Lung (tissue), 12 donors: ENCODE results near the gene PPP2R5B. TPM values are rescaled to one million over a fixed set of nuclear protein-coding genes. Genes with fewer than 3 reads are reported as not detected.

ENCODE experiments used
- ATAC-seq: fragments of 200-7000 bp; cut with Tn5 transposase; one replicate; pipeline ENCODE4 v1.9.1; 2020; ENCODE audit warnings: moderate number of reproducible peaks; ENCODE audit not compliant: insufficient read depth, low FRiP score
- DNase-seq, 3 donors: peaks; one replicate each; pipeline ENCODE4 v3.0.0-alpha.2; 2013 to 2017
- H3K27ac ChIP-seq, 2 donors: one replicate each; pipeline ENCODE4 v1.5.1; 2013; ENCODE audit warnings: mild to moderate bottlenecking in 2 of 2, moderate library complexity in 2 of 2, control low read depth in 1 of 2, inconsistent platforms in 1 of 2, low read depth in 1 of 2, low read length in 1 of 2
- H3K27me3 ChIP-seq, 3 donors: one replicate each; pipeline ENCODE4 v1.5.1; 2013; ENCODE audit warnings: low read length in 2 of 3; ENCODE audit not compliant: control insufficient read depth in 3 of 3, insufficient read depth in 3 of 3
- H3K36me3 ChIP-seq, 4 donors: one replicate each; pipeline ENCODE4 v1.5.1; 2013; ENCODE audit warnings: low read length in 4 of 4, mild to moderate bottlenecking in 1 of 4, moderate library complexity in 1 of 4; ENCODE audit not compliant: control insufficient read depth in 4 of 4, insufficient read depth in 4 of 4
- H3K4me1 ChIP-seq, 5 donors: one replicate each; pipeline ENCODE4 v1.5.1; 2013; ENCODE audit warnings: low read length in 5 of 5, mild to moderate bottlenecking in 2 of 5, moderate library complexity in 1 of 5; ENCODE audit not compliant: control insufficient read depth in 5 of 5, insufficient read depth in 5 of 5
- H3K4me3 ChIP-seq: one replicate; pipeline ENCODE4 v1.5.1; 2013; ENCODE audit warnings: mild to moderate bottlenecking, control low read depth, moderate library complexity
- H3K9ac ChIP-seq, 2 donors: one replicate each; pipeline ENCODE4 v1.5.1; 2013; ENCODE audit warnings: low read length in 2 of 2, control low read depth in 1 of 2; ENCODE audit not compliant: insufficient read depth in 1 of 2
- H3K9me3 ChIP-seq, 4 donors: one replicate each; pipeline ENCODE4 v1.5.1; 2013; ENCODE audit warnings: low read length in 3 of 4, mild to moderate bottlenecking in 1 of 4, moderate library complexity in 1 of 4; ENCODE audit not compliant: control insufficient read depth in 4 of 4, insufficient read depth in 3 of 4
- WGBS, 2 donors: extraction: QIAGEN DNeasy Blood & Tissue Kit; methylation state at CpG; one replicate each; pipeline ENCODE4 v1.1.7; 2013; 5-methylcytosine and 5-hydroxymethylcytosine counted together
- polyA plus RNA-seq, 2 donors: library from polyadenylated mRNA; stranded (reverse); fragments of 200-250 nt; gene quantifications; one replicate each; pipeline ENCODE4 v1.2.1, GENCODE V29; 2013
- total RNA-seq, 2 donors: library from RNA; depleted of rRNA in 1 of 2; stranded (reverse); fragments of >200 nt in 1 of 2; gene quantifications; one replicate each; pipeline ENCODE4 v1.2.1, GENCODE V29; 2014 to 2021
- TF ChIP-seq, protein P1 (sequence below): IDR thresholded peaks from 2 replicates; pipeline ENCODE4 v1.5.1; 2012; ENCODE audit warnings: mild to moderate bottlenecking; ENCODE audit errors: control extremely low read depth, extremely low read depth
- donor health status: control.
- donor health status: control.
- donor health status: Bipolar disorder and iron deficiency.
- donor health status: healthy.
- donor health status: DM: yes; HTN: yes; CAD: no.

Gene PPP2R5B
- total and polyA plus RNA-seq, 4 donors: 9.8 to 27.8 (median 17.3) TPM

- Histone ChIP-seq H3K36me3 (peaks cover 0 to 49% (median 12%) of the 10 kb centered on the region in 4 donors), H3K9me3 (no peaks in the 10 kb centered on the region), H3K4me3 (no peak overlapping the region), H3K4me1 (peaks cover 0 to 3% (median 0%) of the 10 kb centered on the region in 5 donors), H3K9ac (no peak overlapping the region), H3K27ac (no peak overlapping the region), H3K27me3 (no peaks in the 10 kb centered on the region)
- TF ChIP-seq, protein P1, sequence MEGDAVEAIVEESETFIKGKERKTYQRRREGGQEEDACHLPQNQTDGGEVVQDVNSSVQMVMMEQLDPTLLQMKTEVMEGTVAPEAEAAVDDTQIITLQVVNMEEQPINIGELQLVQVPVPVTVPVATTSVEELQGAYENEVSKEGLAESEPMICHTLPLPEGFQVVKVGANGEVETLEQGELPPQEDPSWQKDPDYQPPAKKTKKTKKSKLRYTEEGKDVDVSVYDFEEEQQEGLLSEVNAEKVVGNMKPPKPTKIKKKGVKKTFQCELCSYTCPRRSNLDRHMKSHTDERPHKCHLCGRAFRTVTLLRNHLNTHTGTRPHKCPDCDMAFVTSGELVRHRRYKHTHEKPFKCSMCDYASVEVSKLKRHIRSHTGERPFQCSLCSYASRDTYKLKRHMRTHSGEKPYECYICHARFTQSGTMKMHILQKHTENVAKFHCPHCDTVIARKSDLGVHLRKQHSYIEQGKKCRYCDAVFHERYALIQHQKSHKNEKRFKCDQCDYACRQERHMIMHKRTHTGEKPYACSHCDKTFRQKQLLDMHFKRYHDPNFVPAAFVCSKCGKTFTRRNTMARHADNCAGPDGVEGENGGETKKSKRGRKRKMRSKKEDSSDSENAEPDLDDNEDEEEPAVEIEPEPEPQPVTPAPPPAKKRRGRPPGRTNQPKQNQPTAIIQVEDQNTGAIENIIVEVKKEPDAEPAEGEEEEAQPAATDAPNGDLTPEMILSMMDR: no peak
- DNase-seq: no peak
- 84 to 91% methylated on average over 39 of the region's 39 CpGs for WGBS, 2 donors
- ATAC-seq: no peak
These were observed 29.6 kb upstream of the PPP2R5B start for GRCh38 chr11:64894812-64895452.

- peaks cover 5 to 63% (median 17%) of the 10 kb centered on the region in 4 donors for H3K36me3 ChIP-seq
- DNase-seq: no peak
These were observed 28.0 kb upstream of the PPP2R5B start for GRCh38 chr11:64896448-64897022.

DNA sequence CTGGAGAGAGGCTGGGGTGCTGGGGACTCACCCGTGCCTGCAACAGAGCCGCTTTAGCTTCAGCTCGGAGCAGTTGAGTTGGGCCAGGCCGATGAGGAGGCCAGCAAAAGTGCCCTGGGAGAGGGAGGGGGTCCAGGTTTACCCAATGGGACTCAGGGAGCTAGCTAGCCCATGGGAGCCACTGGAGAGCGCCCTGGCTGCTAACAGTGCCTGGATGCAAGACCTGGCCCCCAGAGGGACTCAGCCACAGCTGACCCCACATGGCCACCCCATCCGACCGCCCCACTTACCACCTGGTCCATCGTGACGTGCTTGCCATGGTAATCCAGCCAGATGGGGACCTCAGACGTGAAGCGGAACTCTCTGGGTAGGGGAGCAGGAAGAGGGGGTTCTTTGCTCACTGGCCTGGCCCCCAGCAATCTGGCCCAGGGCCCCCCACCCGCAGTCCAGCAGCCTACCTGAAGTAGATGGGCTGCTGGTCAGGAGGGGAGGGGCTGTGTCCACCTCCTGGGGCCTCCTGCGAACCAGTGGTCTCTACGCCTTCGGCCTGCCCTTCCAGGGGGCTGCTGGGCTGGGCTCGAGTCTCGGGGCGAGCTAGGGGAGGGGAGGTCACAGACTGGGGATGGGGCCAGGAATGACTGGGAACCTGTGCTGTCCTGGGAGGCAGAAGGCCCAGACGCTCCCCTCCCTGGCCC is 27.0 kb upstream of the PPP2R5B start:
- 94 to 96% methylated on average over 19 of the region's 19 CpGs for WGBS, 2 donors
- Histone ChIP-seq H3K9ac (no peak overlapping the region), H3K4me3 (no peak overlapping the region), H3K27me3 (no peaks in the 10 kb centered on the region), H3K36me3 (peaks cover 6 to 73% (median 17%) of the 10 kb centered on the region in 4 donors), H3K4me1 (peaks cover 0 to 3% (median 0%) of the 10 kb centered on the region in 5 donors), H3K9me3 (no peaks in the 10 kb centered on the region), H3K27ac (no peak overlapping the region)
- DNase-seq (no peak), ATAC-seq (no peak)
- TF ChIP-seq, protein P1: no peak

More at GRCh38 chr11:64896448-64897022, 28.0 kb upstream of the PPP2R5B start:
- no peak overlapping the region for H3K4me3 ChIP-seq
- no peak for ATAC-seq
- TF ChIP-seq, protein P1: no peak
- H3K9ac ChIP-seq: no peak overlapping the region
- peaks cover 0 to 3% (median 0%) of the 10 kb centered on the region in 5 donors for H3K4me1 ChIP-seq
- no peaks in the 10 kb centered on the region for H3K9me3 ChIP-seq
- WGBS, 2 donors: 90% methylated on average over 14 of the region's 14 CpGs
- H3K27me3 ChIP-seq: no peaks in the 10 kb centered on the region
- no peak overlapping the region for H3K27ac ChIP-seq
